GM12874 (cell line): ENCODE data around the gene SULT1A2.
"Not testable (repeated sequence)": the region's sequence is repeated elsewhere in the genome, so short reads cannot be mapped to it uniquely, and the experiment has no call there.

Experiments used
- CTCF ChIP-seq: IDR thresholded peaks from 2 replicates; pipeline ENCODE4 v1.5.1; 2011; ENCODE audit warnings: low read depth, mild to moderate bottlenecking, control low read depth, low read length, moderate library complexity; ENCODE audit not compliant: insufficient read depth

Gene SULT1A2

DNA sequence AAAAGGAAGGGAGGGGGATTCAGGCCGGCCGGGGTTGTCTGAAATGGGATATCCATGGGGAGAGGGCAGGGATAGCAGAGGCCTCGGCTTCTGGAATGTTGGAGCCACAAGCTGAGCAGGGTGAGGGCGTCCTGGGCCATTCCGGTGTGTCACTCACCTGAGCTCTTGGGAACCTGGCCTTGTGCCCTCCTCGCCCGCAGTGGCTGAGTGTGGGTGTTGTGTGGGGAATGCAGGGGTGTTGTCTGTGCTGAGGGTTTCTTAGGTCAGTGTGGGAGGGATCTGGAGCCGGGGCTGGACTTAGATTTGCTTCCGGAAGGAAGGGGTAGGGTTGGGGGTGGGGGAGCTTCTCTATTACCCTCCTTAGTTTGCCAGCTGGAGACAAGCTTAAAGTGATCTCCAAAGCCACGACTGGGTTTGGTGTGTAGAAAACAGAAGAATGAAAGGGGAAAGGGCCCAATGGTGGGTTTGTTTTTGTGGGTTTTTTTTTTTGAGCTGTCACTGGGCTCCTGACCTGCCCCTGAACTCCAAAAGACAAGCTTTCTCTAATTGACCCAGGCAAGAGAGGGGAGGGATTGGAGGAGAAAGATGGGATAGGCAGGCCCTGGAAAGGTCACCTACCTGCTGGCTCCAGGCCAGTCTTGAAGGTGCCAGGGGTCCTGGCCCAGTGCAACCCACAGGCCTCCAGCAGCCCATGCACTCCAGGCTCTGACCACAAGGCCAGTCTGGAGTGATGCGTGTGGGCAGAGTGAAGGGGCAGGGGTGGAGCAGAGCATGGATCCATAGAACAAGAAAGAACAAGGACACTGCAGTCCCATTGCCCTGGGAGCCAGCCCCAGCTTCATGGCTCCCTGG is at the start of gene SULT1A2:
TSS of gene SULT1A2 (minus strand) at position 211 of the 852 bp plus-strand sequence. CDS start 1,120 bp downstream, outside the sequence.
- no peak for TF ChIP-seq CTCF

- not testable (repeated sequence) for TF ChIP-seq CTCF
These were observed 40.9 kb upstream of the SULT1A2 start, which contains the start of gene NPIPB8 for GRCh38 chr16:28637765-28638164. TSS of gene NPIPB8 (plus strand) at chr16:28638065. CDS start at chr16:28638361, 296 bp downstream.

- TF ChIP-seq CTCF, result no peak
These were observed 26.4 kb upstream of the SULT1A2 start for GRCh38 chr16:28623172-28623711.

DNA sequence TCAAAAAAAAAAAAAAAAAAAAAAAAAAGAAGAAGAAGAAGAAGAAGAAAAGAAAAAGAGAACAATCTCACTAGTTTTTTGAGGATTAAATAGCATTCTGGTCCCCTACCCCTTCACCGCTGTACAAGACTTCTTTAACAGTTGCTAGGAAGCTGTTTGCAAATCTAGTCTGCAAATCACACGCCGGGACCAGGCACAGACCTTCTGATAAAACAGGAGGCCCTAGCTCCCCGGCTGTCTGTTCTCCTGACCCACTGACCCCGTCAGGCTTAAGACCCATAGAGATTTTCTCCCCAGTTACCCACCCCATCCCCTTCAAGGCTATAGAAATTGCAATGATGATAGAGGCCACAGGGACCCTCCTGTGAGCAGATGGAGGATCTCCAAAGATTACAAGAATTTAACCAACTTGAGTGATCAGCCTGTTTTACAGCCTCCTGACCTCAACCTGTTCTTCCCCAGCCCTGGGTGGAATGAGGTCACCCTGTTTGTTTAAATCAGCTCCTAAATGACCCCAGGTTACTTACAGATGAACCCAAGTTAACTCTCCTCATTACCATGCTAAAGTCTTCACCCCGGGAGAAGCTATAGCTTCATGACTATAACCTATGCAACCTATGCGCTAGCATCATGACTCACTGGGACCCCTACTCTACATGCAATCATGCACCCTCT is 24.8 kb upstream of the SULT1A2 start:
- no peak for TF ChIP-seq CTCF

DNA sequence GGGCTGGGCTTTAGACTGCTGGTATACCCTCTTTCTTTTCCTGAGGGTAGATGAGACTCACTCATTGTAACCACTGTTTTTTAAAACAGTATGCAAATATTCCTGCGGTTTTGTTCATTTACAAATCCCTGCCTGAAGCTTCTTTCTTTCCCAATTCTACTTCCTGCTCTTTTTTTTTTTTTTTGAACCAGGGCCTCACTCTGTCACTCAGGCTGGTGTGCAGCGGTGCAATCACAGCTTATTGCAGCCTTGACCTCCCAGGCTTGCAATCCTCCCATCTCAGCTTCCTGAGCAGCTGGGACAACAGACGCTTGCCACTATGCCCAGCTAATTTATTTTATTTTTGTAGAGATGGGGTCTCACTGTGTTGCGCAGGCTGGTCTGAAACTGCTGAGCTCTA is 21.0 kb upstream of the SULT1A2 start:
- no peak for TF ChIP-seq CTCF

GRCh38 chr16:28616636-28617035 is 19.8 kb upstream of the SULT1A2 start:
- no peak for TF ChIP-seq CTCF
